Measurements from ENCODE around the gene PRTG. TPM values are rescaled to one million over a fixed set of nuclear protein-coding genes. Genes with fewer than 3 reads are reported as not detected.

Gene PRTG
- polyA plus RNA-seq, 1 of the 3 experiments (the other 2 are of a cell fraction) = 3.0 TPM

- Histone ChIP-seq H2AFZ (ENCODE audit: low read depth) (no peak overlapping the region), H3K4me2 (no peak overlapping the region), H3K27ac (ENCODE audit: low read depth in 2 of 2, low read length in 1 of 2) (no peak overlapping the region), H3K79me2 (ENCODE audit: insufficient read depth) (no peaks in the 10 kb centered on the region), H3F3A (replicated peaks; ENCODE audit: insufficient read depth) (peaks cover 13% of the 10 kb centered on the region), H3K9ac (no peak overlapping the region), H3K36me3 (replicated peaks in 1 of 2; ENCODE audit: control insufficient read depth in 1 of 2, insufficient read depth in 2 of 2, low read length in 1 of 2) (peaks cover 0 to 4% of the 10 kb centered on the region in 2 experiments), H3K27me3 (ENCODE audit: insufficient read depth) (no peaks in the 10 kb centered on the region), H3K9me3 (no peaks in the 10 kb centered on the region), H4K20me1 (ENCODE audit: insufficient read depth) (no peaks in the 10 kb centered on the region), H3K4me3 (ENCODE audit: low read depth in 2 of 2, low read length in 1 of 2) (no peak overlapping the region), H3K9me2 (no peaks in the 10 kb centered on the region), H3K4me1 (ENCODE audit: control insufficient read depth in 1 of 2, insufficient read depth in 2 of 2, low read depth in 1 of 2, low read length in 1 of 2) (peaks cover 0 to 3% of the 10 kb centered on the region in 2 experiments; a peak in 2 of 4 replicates)
- ChIA-PET CTCF (interaction anchor here (0.6 to 4.8 kb wide), 4 partner anchors 12 to 186 kb away, joined by 3 to 31 read pairs (median 8); no protein-coding TSS in a partner anchor), POLR2A (no interaction called here)
- TF ChIP-seq GATA2 (CRISPR knock-in tag; IDR thresholded peaks at IDR 0.05) = no peak
- no peak for TF ChIP-seq RXRA (IDR thresholded peaks at IDR 0.05; ENCODE audit: borderline replicate concordance, low read depth)
- no peak for DNase-seq
- WGBS (ENCODE audit: low lambda C conversion rate) = 91% methylated on average over 5 of the region's 5 CpGs
Measured at GRCh38 chr15:55660153-55660552, 82.8 kb downstream of the PRTG start.

DNA sequence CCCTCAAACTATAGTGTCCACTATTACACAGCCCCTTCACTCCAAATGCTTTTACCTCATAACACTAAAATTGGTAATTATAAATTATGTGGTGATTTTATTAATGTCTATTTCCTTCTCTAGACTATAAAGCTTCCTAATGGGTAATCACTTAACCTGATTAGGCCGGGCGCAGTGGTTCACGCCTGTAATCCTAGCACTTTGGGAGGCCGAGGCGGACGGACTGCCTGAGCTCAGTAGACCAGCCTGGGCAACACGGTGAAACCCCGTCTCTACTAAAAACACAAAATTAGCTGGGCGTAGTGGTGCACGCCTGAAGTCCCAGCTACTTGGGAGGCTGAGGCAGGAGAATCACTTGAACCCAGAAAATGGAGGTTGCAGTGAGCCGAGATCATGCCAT lies 83.5 kb downstream of the PRTG start:
- POLR2A ChIA-PET = interaction anchor here (1.0 kb wide), 1 partner anchor 10 kb away, joined by 3 read pairs; no protein-coding TSS in a partner anchor

DNA sequence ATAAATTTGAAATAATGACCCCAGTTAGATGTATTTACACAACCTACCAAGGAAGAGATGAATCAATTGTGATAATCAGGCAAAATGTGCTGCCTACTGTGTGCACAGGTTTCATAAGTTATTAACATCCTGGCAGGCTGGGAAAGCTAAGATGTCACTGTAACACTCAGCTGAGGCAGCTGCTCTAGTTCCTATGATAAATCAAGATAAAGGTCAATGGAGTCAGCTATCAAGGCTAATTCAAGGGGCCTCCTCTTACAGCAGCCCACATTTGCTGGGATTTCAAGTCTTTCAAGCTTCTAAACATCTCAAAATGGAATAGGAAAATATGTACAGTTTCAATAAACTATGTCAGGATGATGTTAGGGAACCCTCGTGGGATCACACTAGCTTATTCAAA lies 84.1 kb downstream of the PRTG start:
- Histone ChIP-seq H3K79me2 (ENCODE audit: insufficient read depth) (no peaks in the 10 kb centered on the region), H3K4me2 (no peak overlapping the region), H3K4me1 (ENCODE audit: control insufficient read depth in 1 of 2, insufficient read depth in 2 of 2, low read depth in 1 of 2, low read length in 1 of 2) (peaks cover 0 to 3% of the 10 kb centered on the region in 2 experiments; a peak in 2 of 4 replicates), H3K36me3 (replicated peaks in 1 of 2; ENCODE audit: control insufficient read depth in 1 of 2, insufficient read depth in 2 of 2, low read length in 1 of 2) (peaks cover 0 to 7% of the 10 kb centered on the region in 2 experiments), H3F3A (replicated peaks; ENCODE audit: insufficient read depth) (peaks cover 13% of the 10 kb centered on the region), H4K20me1 (ENCODE audit: insufficient read depth) (no peaks in the 10 kb centered on the region), H3K4me3 (ENCODE audit: low read depth in 2 of 2, low read length in 1 of 2) (no peak overlapping the region), H3K9me2 (no peaks in the 10 kb centered on the region), H2AFZ (ENCODE audit: low read depth) (no peak overlapping the region), H3K27me3 (ENCODE audit: insufficient read depth) (no peaks in the 10 kb centered on the region), H3K27ac (ENCODE audit: low read depth in 2 of 2, low read length in 1 of 2) (no peak overlapping the region), H3K9ac (no peak overlapping the region), H3K9me3 (no peaks in the 10 kb centered on the region)
- no peak for DNase-seq
- POLR2A ChIA-PET = interaction anchor here (1.0 kb wide), 1 partner anchor 10 kb away, joined by 3 read pairs; no protein-coding TSS in a partner anchor
- WGBS (ENCODE audit: low lambda C conversion rate) = 93% methylated on average over 1 of the region's 1 CpG
- CTCF ChIA-PET = interaction anchor here (3.2 to 4.8 kb wide), 2 partner anchors 10 to 141 kb away, joined by 14 to 31 read pairs; no protein-coding TSS in a partner anchor
- TF ChIP-seq, protein P1, sequence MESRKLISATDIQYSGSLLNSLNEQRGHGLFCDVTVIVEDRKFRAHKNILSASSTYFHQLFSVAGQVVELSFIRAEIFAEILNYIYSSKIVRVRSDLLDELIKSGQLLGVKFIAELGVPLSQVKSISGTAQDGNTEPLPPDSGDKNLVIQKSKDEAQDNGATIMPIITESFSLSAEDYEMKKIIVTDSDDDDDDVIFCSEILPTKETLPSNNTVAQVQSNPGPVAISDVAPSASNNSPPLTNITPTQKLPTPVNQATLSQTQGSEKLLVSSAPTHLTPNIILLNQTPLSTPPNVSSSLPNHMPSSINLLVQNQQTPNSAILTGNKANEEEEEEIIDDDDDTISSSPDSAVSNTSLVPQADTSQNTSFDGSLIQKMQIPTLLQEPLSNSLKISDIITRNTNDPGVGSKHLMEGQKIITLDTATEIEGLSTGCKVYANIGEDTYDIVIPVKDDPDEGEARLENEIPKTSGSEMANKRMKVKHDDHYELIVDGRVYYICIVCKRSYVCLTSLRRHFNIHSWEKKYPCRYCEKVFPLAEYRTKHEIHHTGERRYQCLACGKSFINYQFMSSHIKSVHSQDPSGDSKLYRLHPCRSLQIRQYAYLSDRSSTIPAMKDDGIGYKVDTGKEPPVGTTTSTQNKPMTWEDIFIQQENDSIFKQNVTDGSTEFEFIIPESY (IDR thresholded peaks at IDR 0.05; ENCODE audit: borderline replicate concordance, low read depth) = no peak
- TF ChIP-seq FOSL2 (IDR thresholded peaks at IDR 0.05; ENCODE audit: borderline replicate concordance, low read depth) = no peak
- no peak for TF ChIP-seq TCF12 (IDR thresholded peaks at IDR 0.05)
- no peak for TF ChIP-seq RXRA (IDR thresholded peaks at IDR 0.05; ENCODE audit: borderline replicate concordance, low read depth)
- no peak for TF ChIP-seq FOXM1 (IDR thresholded peaks at IDR 0.05; ENCODE audit: low read depth)
- TF ChIP-seq YY1 (IDR thresholded peaks at IDR 0.05; ENCODE audit: low read depth) = no peak
- no peak for TF ChIP-seq USF1 (IDR thresholded peaks at IDR 0.05; ENCODE audit: borderline replicate concordance, low read depth)
- TF ChIP-seq POLR2AphosphoS5 (IDR thresholded peaks at IDR 0.05; ENCODE audit: low read depth, low read length) = no peak
- TF ChIP-seq GABPA (IDR thresholded peaks at IDR 0.05; ENCODE audit: low read depth) = no peak
- no peak for TF ChIP-seq MXI1 (IDR thresholded peaks at IDR 0.05; ENCODE audit: low read depth, low read length)
- no peak for TF ChIP-seq MEF2A (IDR thresholded peaks at IDR 0.05; ENCODE audit: borderline replicate concordance, low read depth)
- no peak for TF ChIP-seq RCOR1 (IDR thresholded peaks at IDR 0.05; ENCODE audit: low read length)
- no peak for TF ChIP-seq EZH2phosphoT487 (IDR thresholded peaks at IDR 0.05; ENCODE audit: borderline replicate concordance, low read depth)
- TF ChIP-seq SMC3 (IDR thresholded peaks at IDR 0.05; ENCODE audit: low read depth, low read length) = no peak

More for the DNA sequence above, 83.5 kb downstream of the PRTG start:
- Histone ChIP-seq H3K79me2 (ENCODE audit: insufficient read depth) (no peaks in the 10 kb centered on the region), H3K27ac (ENCODE audit: low read depth in 2 of 2, low read length in 1 of 2) (no peak overlapping the region), H2AFZ (ENCODE audit: low read depth) (no peak overlapping the region), H3K4me1 (ENCODE audit: control insufficient read depth in 1 of 2, insufficient read depth in 2 of 2, low read depth in 1 of 2, low read length in 1 of 2) (peaks cover 0 to 3% of the 10 kb centered on the region in 2 experiments; a peak in 2 of 4 replicates), H3K4me3 (ENCODE audit: low read depth in 2 of 2, low read length in 1 of 2) (no peak overlapping the region), H3K4me2 (no peak overlapping the region), H3K36me3 (replicated peaks in 1 of 2; ENCODE audit: control insufficient read depth in 1 of 2, insufficient read depth in 2 of 2, low read length in 1 of 2) (peaks cover 0 to 4% of the 10 kb centered on the region in 2 experiments), H3K27me3 (ENCODE audit: insufficient read depth) (no peaks in the 10 kb centered on the region), H4K20me1 (ENCODE audit: insufficient read depth) (no peaks in the 10 kb centered on the region), H3K9me3 (no peaks in the 10 kb centered on the region), H3K9me2 (no peaks in the 10 kb centered on the region), H3K9ac (no peak overlapping the region), H3F3A (replicated peaks; ENCODE audit: insufficient read depth) (peaks cover 13% of the 10 kb centered on the region)
- no peak for DNase-seq
- 99% methylated on average over 11 of the region's 11 CpGs for WGBS (ENCODE audit: low lambda C conversion rate)
- no peak for TF ChIP-seq MEF2A (IDR thresholded peaks at IDR 0.05; ENCODE audit: borderline replicate concordance, low read depth)
- no peak for TF ChIP-seq YY1 (IDR thresholded peaks at IDR 0.05; ENCODE audit: low read depth)
- TF ChIP-seq, protein P2, sequence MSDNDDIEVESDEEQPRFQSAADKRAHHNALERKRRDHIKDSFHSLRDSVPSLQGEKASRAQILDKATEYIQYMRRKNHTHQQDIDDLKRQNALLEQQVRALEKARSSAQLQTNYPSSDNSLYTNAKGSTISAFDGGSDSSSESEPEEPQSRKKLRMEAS (IDR thresholded peaks at IDR 0.05; ENCODE audit: low read depth) = no peak
- no peak for TF ChIP-seq RCOR1 (IDR thresholded peaks at IDR 0.05; ENCODE audit: low read length)
- no peak for TF ChIP-seq EZH2phosphoT487 (IDR thresholded peaks at IDR 0.05; ENCODE audit: borderline replicate concordance, low read depth)
- no peak for TF ChIP-seq SIN3A (IDR thresholded peaks at IDR 0.05; ENCODE audit: borderline replicate concordance, low read depth, low read length)
- TF ChIP-seq TAF1 (IDR thresholded peaks at IDR 0.05; ENCODE audit: borderline replicate concordance, low read depth, low read length) = no peak
- TF ChIP-seq ELF1 (IDR thresholded peaks at IDR 0.05) = no peak
- no peak for TF ChIP-seq SMC3 (IDR thresholded peaks at IDR 0.05; ENCODE audit: low read depth, low read length)
- no peak for TF ChIP-seq CHD2 (IDR thresholded peaks at IDR 0.05; ENCODE audit: low read length, partially characterized antibody)
- no peak for TF ChIP-seq FOXM1 (IDR thresholded peaks at IDR 0.05; ENCODE audit: low read depth)
- no peak for TF ChIP-seq MXI1 (IDR thresholded peaks at IDR 0.05; ENCODE audit: low read depth, low read length)
- CTCF ChIA-PET = interaction anchor here (3.2 to 4.8 kb wide), 2 partner anchors 11 to 140 kb away, joined by 14 to 31 read pairs; no protein-coding TSS in a partner anchor

Measured in SK-N-SH (cell line).